Fibroblast of lung (primary cell): ENCODE measurements around the gene BTBD9.

Experiments used
- CTCF ChIP-seq, 2 donors: IDR thresholded peaks in 1 of 2; conservative IDR thresholded peaks in 1 of 2; 1 replicate in 1 of 2; 2 replicates in 1 of 2; pipeline ENCODE4 v1.5.1; 2011 to 2012; ENCODE audit warnings: low read length in 2 of 2, control low read depth in 1 of 2, inconsistent platforms in 1 of 2, low read depth in 1 of 2, mild to moderate bottlenecking in 1 of 2
- EZH2 ChIP-seq: IDR thresholded peaks from 2 replicates; pipeline ENCODE4 v1.5.1; 2012; ENCODE audit warnings: low read length, control low read depth, mild to moderate bottlenecking; ENCODE audit errors: missing control alignments

GRCh38 chr6:38157905-38158304 lies 481.8 kb downstream of the BTBD9 start:
- no peak for TF ChIP-seq CTCF (conservative IDR thresholded peaks at IDR 0.05 in 1 of 2, IDR thresholded peaks at IDR 0.05 in 1 of 2; ENCODE audit: low read depth in 1 of 2, low read length in 2 of 2)
- no peak for TF ChIP-seq EZH2
